Small intestine (tissue), 7 donors: Measurements from ENCODE around the gene GALNT11. TPM values are rescaled to one million over a fixed set of nuclear protein-coding genes. Genes with fewer than 3 reads are reported as not detected.

Experiments used
- DNase-seq, 2 donors: peaks; one replicate each; pipeline versions ENCODE4 v3.0.0 to v3.0.0-alpha.2; 2013
- FAIRE-seq: peaks from 2 replicates; lab custom pipeline; 2012; peaks lifted over from hg19 to GRCh38; lab: Jason Lieb, UNC
- H3K27ac ChIP-seq, 3 donors: one replicate each; pipeline ENCODE4 v1.5.1; 2013; ENCODE audit warnings: low read length in 2 of 3, mild to moderate bottlenecking in 2 of 3, control low read depth in 1 of 3, inconsistent platforms in 1 of 3, low read depth in 1 of 3, moderate library complexity in 1 of 3
- H3K27me3 ChIP-seq, 3 donors: one replicate each; pipeline ENCODE4 v1.6.1; 2013; ENCODE audit warnings: low read length in 3 of 3, inconsistent platforms in 1 of 3; ENCODE audit not compliant: control insufficient read depth in 3 of 3, insufficient read depth in 3 of 3
- H3K36me3 ChIP-seq, 3 donors: one replicate each; pipeline ENCODE4 v1.6.1; 2013; ENCODE audit warnings: low read length in 3 of 3, inconsistent platforms in 1 of 3, low read depth in 1 of 3, mild to moderate bottlenecking in 1 of 3, moderate library complexity in 1 of 3; ENCODE audit not compliant: control insufficient read depth in 3 of 3, insufficient read depth in 2 of 3
- H3K4me1 ChIP-seq, 3 donors: one replicate each; pipeline ENCODE4 v1.6.1; 2013; ENCODE audit warnings: low read length in 2 of 3, inconsistent platforms in 1 of 3, low read depth in 1 of 3, mild to moderate bottlenecking in 1 of 3, moderate library complexity in 1 of 3; ENCODE audit not compliant: control insufficient read depth in 3 of 3, insufficient read depth in 2 of 3
- H3K4me3 ChIP-seq, 3 donors: one replicate each; pipeline ENCODE4 v1.5.1; 2013; ENCODE audit warnings: low read length in 3 of 3, control low read depth in 1 of 3, inconsistent platforms in 1 of 3, low read depth in 1 of 3, mild to moderate bottlenecking in 1 of 3, moderate library complexity in 1 of 3
- H3K9me3 ChIP-seq, 2 donors: one replicate each; pipeline ENCODE4 v1.6.1; 2013; ENCODE audit warnings: low read depth in 1 of 2, low read length in 1 of 2; ENCODE audit not compliant: control insufficient read depth in 2 of 2, insufficient read depth in 1 of 2
- WGBS, 3 donors: extraction: QIAGEN DNeasy Blood & Tissue Kit; methylation state at CpG; one replicate each; pipeline ENCODE4 v1.1.7; 2013; 5-methylcytosine and 5-hydroxymethylcytosine counted together
- polyA plus RNA-seq, 4 donors: library from polyadenylated mRNA; stranded (reverse) in 3 of 4; unstranded in 1 of 4; fragments of 200-250 nt in 3 of 4; fragments of 120-200 nt in 1 of 4; gene quantifications; one replicate each; pipeline versions ENCODE4 v1.2.1 to v1.2.3, GENCODE V29; 2013
- donor health status: healthy with polysubstance abuse.
- donor health status: control.
- donor health status: control.
- donor health status: Bipolar disorder and iron deficiency.
- donor health status: healthy.

Gene GALNT11
- polyA plus RNA-seq, 4 donors: 8.1 to 39.7 (median 17.6) TPM

- DNase-seq: no peak
These were observed 31.3 kb upstream of the GALNT11 start for GRCh38 chr7:151993977-151994676.

DNA sequence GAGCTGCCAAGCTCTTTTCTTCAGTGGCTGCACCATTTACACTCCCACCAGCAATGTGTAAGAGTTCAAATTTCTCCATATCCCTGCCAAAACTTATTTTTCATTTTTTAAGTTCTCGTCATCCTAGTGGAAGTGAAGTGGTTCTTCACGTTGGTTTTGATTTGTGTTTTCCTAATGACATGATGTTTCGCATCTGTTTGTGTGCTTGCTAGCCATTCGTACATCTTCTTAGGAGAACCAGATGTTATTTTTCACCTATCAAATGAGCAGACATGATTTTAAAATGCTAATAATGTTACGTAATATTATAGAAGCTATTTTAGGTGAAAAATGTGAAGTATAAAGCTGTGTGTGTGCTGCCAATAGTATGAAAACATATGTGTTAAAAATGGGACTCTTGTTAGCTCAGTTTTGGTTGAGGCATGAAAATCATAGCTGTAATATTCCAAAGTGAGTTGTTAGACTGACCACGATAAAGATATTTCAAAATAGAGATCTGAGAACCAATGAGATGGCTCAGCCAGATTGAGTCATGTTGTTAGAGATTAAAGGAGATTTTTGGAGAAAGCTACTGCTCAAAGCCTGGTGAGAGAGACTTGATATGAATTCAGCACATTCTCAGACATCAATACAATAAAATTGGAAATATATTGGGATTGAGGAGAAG, 25.9 kb upstream of the GALNT11 start:
- Histone ChIP-seq H3K36me3 (no peaks in the 10 kb centered on the region), H3K4me3 (no peak overlapping the region), H3K27me3 (peaks cover 0 to 3% (median 2%) of the 10 kb centered on the region in 3 donors), H3K27ac (no peak overlapping the region), H3K4me1 (no peaks in the 10 kb centered on the region), H3K9me3 (peaks cover 0 to 3% of the 10 kb centered on the region in 2 donors)
- FAIRE-seq (no peak), DNase-seq (no peak)
- 61 to 84% (median 79%) methylated on average over 6 of the region's 6 CpGs for WGBS, 3 donors

More at GRCh38 chr7:151993977-151994676, 31.3 kb upstream of the GALNT11 start:
- Histone ChIP-seq H3K36me3 (no peaks in the 10 kb centered on the region), H3K27me3 (peaks cover 0 to 3% (median 2%) of the 10 kb centered on the region in 3 donors), H3K9me3 (no peaks in the 10 kb centered on the region), H3K4me3 (no peak overlapping the region), H3K4me1 (no peaks in the 10 kb centered on the region), H3K27ac (no peak overlapping the region)
- WGBS, 3 donors: 37 to 58% (median 53%) methylated on average over 14 of the region's 14 CpGs
- FAIRE-seq: no peak

- DNase-seq: no peak
- H3K27ac ChIP-seq: no peak overlapping the region
- H3K9me3 ChIP-seq: peaks cover 0 to 3% of the 10 kb centered on the region in 2 donors
- no peak overlapping the region for H3K4me3 ChIP-seq
- 85 to 94% (median 88%) methylated on average over 1 of the region's 1 CpG for WGBS, 3 donors
- peaks cover 0 to 3% (median 2%) of the 10 kb centered on the region in 3 donors for H3K27me3 ChIP-seq
- FAIRE-seq: no peak
- no peaks in the 10 kb centered on the region for H3K36me3 ChIP-seq
- no peaks in the 10 kb centered on the region for H3K4me1 ChIP-seq
These were observed 25.3 kb upstream of the GALNT11 start for GRCh38 chr7:152000191-152000590.

DNA sequence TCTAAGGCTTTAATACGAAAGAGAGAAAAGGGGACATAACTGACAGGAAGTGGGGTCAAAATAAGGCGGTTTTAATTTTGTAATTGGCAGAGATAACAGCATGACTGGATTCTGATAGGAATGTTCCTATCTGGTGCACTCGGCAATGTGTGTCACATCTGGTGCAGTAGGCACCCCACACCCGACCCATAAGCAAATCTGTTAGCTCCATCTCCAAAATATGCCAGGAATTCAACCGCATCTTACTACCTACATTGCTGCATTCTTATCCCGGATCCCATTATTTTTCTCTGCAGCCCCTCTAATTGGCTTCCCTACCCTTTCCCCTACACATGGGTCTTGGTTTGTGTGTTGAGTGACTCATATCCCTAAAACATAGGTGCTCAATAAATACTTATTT, 19.1 kb upstream of the GALNT11 start:
- Histone ChIP-seq H3K27me3 (peaks cover 0 to 2% (median 0%) of the 10 kb centered on the region in 3 donors), H3K4me1 (no peaks in the 10 kb centered on the region), H3K9me3 (no peaks in the 10 kb centered on the region), H3K4me3 (no peak overlapping the region), H3K27ac (no peak overlapping the region), H3K36me3 (no peaks in the 10 kb centered on the region)
- WGBS, 3 donors: 74 to 76% (median 75%) methylated on average over 6 of the region's 6 CpGs
- DNase-seq (no peak), FAIRE-seq (no peak)

DNA sequence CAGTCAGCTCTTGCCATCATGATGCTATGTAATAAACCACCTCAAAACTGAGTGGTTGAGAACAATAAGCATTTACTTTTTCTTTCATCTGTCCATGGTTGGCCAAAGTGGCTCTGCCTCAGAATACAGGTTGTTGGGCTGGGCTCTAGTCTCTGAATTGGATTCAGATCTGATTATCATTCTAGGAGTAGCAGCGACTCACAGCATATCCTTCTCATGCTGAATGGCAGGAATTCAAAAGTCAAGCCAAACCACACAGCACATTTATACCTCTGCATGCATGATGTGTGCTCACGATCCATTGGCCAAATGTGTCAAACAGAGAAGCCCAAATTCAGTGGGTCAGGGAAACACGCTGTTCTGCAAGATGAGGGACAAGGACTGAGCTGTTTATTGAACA, 13.6 kb upstream of the GALNT11 start:
- Histone ChIP-seq H3K27me3 (no peaks in the 10 kb centered on the region), H3K9me3 (no peaks in the 10 kb centered on the region), H3K27ac (no peak overlapping the region), H3K4me3 (no peak overlapping the region), H3K4me1 (no peaks in the 10 kb centered on the region), H3K36me3 (no peaks in the 10 kb centered on the region)
- no peak for DNase-seq
- FAIRE-seq: no peak
- WGBS, 3 donors: 75 to 77% (median 76%) methylated on average over 3 of the region's 3 CpGs

GRCh38 chr7:152013230-152013629, 12.2 kb upstream of the GALNT11 start:
- H3K27me3 ChIP-seq: no peaks in the 10 kb centered on the region
- H3K4me1 ChIP-seq: no peaks in the 10 kb centered on the region
- H3K4me3 ChIP-seq: no peak overlapping the region
- 92 to 95% (median 94%) methylated on average over 3 of the region's 3 CpGs for WGBS, 3 donors
- no peak for DNase-seq
- no peak overlapping the region for H3K27ac ChIP-seq
- H3K9me3 ChIP-seq: no peaks in the 10 kb centered on the region
- no peaks in the 10 kb centered on the region for H3K36me3 ChIP-seq
- no peak for FAIRE-seq

DNA sequence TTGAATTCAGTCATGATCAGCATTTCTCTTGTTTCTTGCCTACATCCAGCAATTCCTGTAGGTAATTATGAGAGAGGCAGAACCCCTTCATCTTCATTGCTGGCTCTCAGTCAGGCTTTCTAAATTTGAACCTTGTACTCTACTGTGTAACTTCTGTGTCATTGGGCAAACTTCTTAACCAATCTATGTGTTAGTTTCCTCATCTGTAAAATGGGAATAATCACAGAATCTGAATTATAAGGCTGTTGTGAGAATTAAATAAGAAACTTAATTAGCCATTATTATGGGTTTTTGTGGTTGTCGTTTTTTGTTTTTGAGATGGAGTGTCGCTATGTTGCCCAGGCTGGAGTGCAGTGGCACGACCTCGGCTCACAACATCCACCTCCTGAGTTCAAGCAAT, 11.5 kb upstream of the GALNT11 start:
- H3K36me3 ChIP-seq: no peaks in the 10 kb centered on the region
- H3K4me3 ChIP-seq: no peak overlapping the region
- no peaks in the 10 kb centered on the region for H3K27me3 ChIP-seq
- H3K27ac ChIP-seq: no peak overlapping the region
- DNase-seq (no peak), FAIRE-seq (no peak)
- 93 to 98% (median 96%) methylated on average over 4 of the region's 4 CpGs for WGBS, 3 donors
- H3K9me3 ChIP-seq: no peaks in the 10 kb centered on the region
- H3K4me1 ChIP-seq: no peaks in the 10 kb centered on the region

GRCh38 chr7:152014722-152015121, 10.8 kb upstream of the GALNT11 start:
- no peak overlapping the region for H3K27ac ChIP-seq
- DNase-seq: no peak
- no peaks in the 10 kb centered on the region for H3K9me3 ChIP-seq
- H3K4me1 ChIP-seq: no peaks in the 10 kb centered on the region
- H3K27me3 ChIP-seq: no peaks in the 10 kb centered on the region
- no peak for FAIRE-seq
- 66 to 70% (median 67%) methylated on average over 5 of the region's 5 CpGs for WGBS, 3 donors
- no peak overlapping the region for H3K4me3 ChIP-seq
- no peaks in the 10 kb centered on the region for H3K36me3 ChIP-seq
